Measurements from ENCODE around the gene HYKK.
A peak's percentile ranks its signal among the peaks of the same experiment; 100 is the strongest.

Gene HYKK

GRCh38 chr15:78506971-78507830 is at the start of gene HYKK:
Gene HYKK (plus strand): TSS chr15:78507577. CDS start chr15:78513089, 5,512 bp downstream.
- no peak for TF ChIP-seq CTCF (IDR thresholded peaks at IDR 0.05; ENCODE audit: low read depth, low read length, missing control alignments)
- peak; percentile 94 for DNase-seq (ENCODE audit: extremely low read depth, low read depth)

GRCh38 chr15:78460737-78461136 is 46.6 kb upstream of the HYKK start:
- TF ChIP-seq CTCF (IDR thresholded peaks at IDR 0.05; ENCODE audit: low read depth, low read length, missing control alignments) = no peak
- DNase-seq (ENCODE audit: extremely low read depth, low read depth) = no peak
- no peak overlapping the region for H3K4me3 ChIP-seq (replicated peaks; ENCODE audit: low read depth, low read length)

More at GRCh38 chr15:78506971-78507830, at the start of gene HYKK:
- peak within 1 kb of the TSS; percentile 58 for H3K4me3 ChIP-seq (replicated peaks; ENCODE audit: low read depth, low read length)

- H3K4me3 ChIP-seq (replicated peaks; ENCODE audit: low read depth, low read length) = no peak overlapping the region
- no peak for TF ChIP-seq CTCF (IDR thresholded peaks at IDR 0.05; ENCODE audit: low read depth, low read length, missing control alignments)
Observed at GRCh38 chr15:78461171-78461888, 46.0 kb upstream of the HYKK start.

GRCh38 chr15:78469031-78469430 is 38.3 kb upstream of the HYKK start:
- no peak for DNase-seq (ENCODE audit: extremely low read depth, low read depth)
- no peak for TF ChIP-seq CTCF (IDR thresholded peaks at IDR 0.05; ENCODE audit: low read depth, low read length, missing control alignments)
- no peak overlapping the region for H3K4me3 ChIP-seq (replicated peaks; ENCODE audit: low read depth, low read length)

More at GRCh38 chr15:78461171-78461888, 46.0 kb upstream of the HYKK start:
- DNase-seq (ENCODE audit: extremely low read depth, low read depth) = no peak

- no peak for DNase-seq (ENCODE audit: extremely low read depth, low read depth)
- H3K4me3 ChIP-seq (replicated peaks; ENCODE audit: low read depth, low read length) = no peak overlapping the region
- TF ChIP-seq CTCF (IDR thresholded peaks at IDR 0.05; ENCODE audit: low read depth, low read length, missing control alignments) = no peak
Observed at GRCh38 chr15:78477295-78477694, 30.1 kb upstream of the HYKK start.

- no peak for DNase-seq (ENCODE audit: extremely low read depth, low read depth)
- TF ChIP-seq CTCF (IDR thresholded peaks at IDR 0.05; ENCODE audit: low read depth, low read length, missing control alignments) = no peak
Observed at GRCh38 chr15:78479650-78480049, 27.7 kb upstream of the HYKK start.

More at GRCh38 chr15:78479650-78480049, 27.7 kb upstream of the HYKK start:
- H3K4me3 ChIP-seq (replicated peaks; ENCODE audit: low read depth, low read length) = no peak overlapping the region

Data from HFF-Myc (cell line).